ENCODE data around the gene YJU2. TPM values are rescaled to one million over a fixed set of nuclear protein-coding genes. Genes with fewer than 3 reads are reported as not detected.

YJU2 gene
- total and polyA plus RNA-seq, 2 of the 8 experiments (the other 6 are each of a cell fraction or from before 2014, with no cell fraction given) = 26.8 to 27.7 TPM

DNA sequence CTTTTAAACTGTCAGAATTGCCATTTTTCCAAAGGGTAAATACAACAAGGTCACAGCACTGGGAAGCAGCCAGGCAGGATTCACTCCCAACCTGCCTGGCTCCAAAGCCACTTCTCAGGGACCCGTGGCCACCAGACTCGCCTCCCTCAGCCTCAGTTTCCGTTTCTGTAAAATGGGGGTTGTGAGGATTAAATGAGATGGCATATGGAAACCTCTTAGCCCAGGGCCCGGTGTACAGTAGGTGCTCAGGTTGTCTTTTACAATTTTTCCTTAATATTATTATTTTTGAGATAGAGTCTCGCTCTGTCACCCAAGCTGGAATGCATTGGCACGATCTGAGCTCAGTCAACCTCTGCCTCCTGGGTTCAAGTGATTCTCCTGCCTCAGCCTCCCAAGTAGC, 10.1 kb downstream of the YJU2 start:
- H3K14ac ChIP-seq (ENCODE audit: insufficient read length) = no peak overlapping the region
- no peak for DNase-seq (ENCODE audit: low read depth in 1 of 2, low spot score in 2 of 2)
- H2AK5ac ChIP-seq (ENCODE audit: low read depth, low read length) = no peak overlapping the region
- ChIA-PET CTCF (ENCODE audit: partially characterized antibody) (interaction anchor here (0.9 to 4.2 kb wide), 7 partner anchors 10 to 96 kb away, joined by 3 to 27 read pairs (median 4); no protein-coding TSS in a partner anchor), POLR2A (ENCODE audit: partially characterized antibody) (interaction anchor here (2.6 to 3.9 kb wide), 2 partner anchors 9 to 10 kb away, joined by 7 to 16 read pairs; no protein-coding TSS in a partner anchor)
- H3K4me3 ChIP-seq (ENCODE audit: extremely low read depth in 1 of 4, insufficient read depth in 2 of 4, low read depth in 3 of 4, low read length in 4 of 4) = no peak overlapping the region
- no peaks in the 10 kb centered on the region for H4K20me1 ChIP-seq (replicated peaks in 1 of 2; ENCODE audit: control insufficient read depth in 1 of 2, insufficient read depth in 2 of 2, low read length in 2 of 2)
- H2BK5ac ChIP-seq (ENCODE audit: low read depth, low read length) = no peak overlapping the region
- H4K8ac ChIP-seq (ENCODE audit: extremely low read depth, insufficient read depth, low read length) = no peak overlapping the region
- H3K23ac ChIP-seq (ENCODE audit: insufficient read length) = no peak overlapping the region
- H2BK120ac ChIP-seq (replicated peaks; ENCODE audit: low read depth, low read length) = no peak overlapping the region
- no peaks in the 10 kb centered on the region for H3K27me3 ChIP-seq (replicated peaks in 1 of 4; ENCODE audit: control insufficient read depth in 3 of 4, extremely low read depth in 1 of 4, insufficient read depth in 3 of 4, low read length in 3 of 4)
- no peak for FAIRE-seq
- 86% methylated on average over 6 of the region's 6 CpGs; no CpG with 5 or more reads in 1 of the 2 experiments for WGBS, 2 experiments (ENCODE audit: extremely low coverage in 1 of 2, insufficient coverage in 1 of 2, insufficient read length in 1 of 2, insufficient replicate concordance in 2 of 2, low coverage in 1 of 2, low lambda C conversion rate in 2 of 2, missing lambda C conversion rate in 1 of 2)
- H3K4me2 ChIP-seq (ENCODE audit: insufficient read depth in 1 of 2, low read depth in 2 of 2, low read length in 2 of 2) = no peak overlapping the region
- no peak overlapping the region for H4K91ac ChIP-seq (replicated peaks; ENCODE audit: insufficient read length, low read length)
- H2BK12ac ChIP-seq (ENCODE audit: low read depth, low read length) = no peak overlapping the region
- no peaks in the 10 kb centered on the region for H3K23me2 ChIP-seq (ENCODE audit: low read depth, low read length)
- no peak overlapping the region for H2BK20ac ChIP-seq (ENCODE audit: low read length)
- no peak overlapping the region for H2BK15ac ChIP-seq (ENCODE audit: low read length)
- H4K5ac ChIP-seq (ENCODE audit: insufficient read length, low read depth, low read length) = no peak overlapping the region
- H3K56ac ChIP-seq (replicated peaks; ENCODE audit: insufficient read length, low read depth, low read length) = no peak overlapping the region
- H3K79me1 ChIP-seq (ENCODE audit: low read depth, low read length) = no peaks in the 10 kb centered on the region
- H3K4ac ChIP-seq (replicated peaks; ENCODE audit: insufficient read length, low read depth, low read length) = no peak overlapping the region
- H3K9me3 ChIP-seq (ENCODE audit: insufficient read depth in 2 of 2, low read depth in 1 of 2, low read length in 1 of 2) = peaks cover 7 to 11% of the 10 kb centered on the region in 2 experiments; a peak in 3 of 4 replicates
- no peak overlapping the region for H3K18ac ChIP-seq (ENCODE audit: extremely low read depth, low read length)
- H3K79me2 ChIP-seq (ENCODE audit: control insufficient read depth in 1 of 2, insufficient read depth in 2 of 2, low read length in 2 of 2) = no peaks in the 10 kb centered on the region
- peaks cover 4 to 58% (median 32%) of the 10 kb centered on the region in 4 experiments; a peak in 7 of 8 replicates for H3K36me3 ChIP-seq (ENCODE audit: control insufficient read depth in 2 of 4, insufficient read depth in 4 of 4, low read length in 3 of 4)
- no peak overlapping the region for H2AFZ ChIP-seq (ENCODE audit: low read length)
- no peak overlapping the region for H3K9ac ChIP-seq (replicated peaks in 1 of 4; ENCODE audit: extremely low read depth in 1 of 4, low read depth in 3 of 4, low read length in 3 of 4)
- no peak overlapping the region for H3K27ac ChIP-seq (ENCODE audit: low read depth, low read length)
- H3K4me1 ChIP-seq (replicated peaks in 1 of 4; ENCODE audit: control insufficient read depth in 3 of 4, insufficient read depth in 4 of 4, low read length in 3 of 4) = no peaks in the 10 kb centered on the region
- TF ChIP-seq SP4 (IDR thresholded peaks at IDR 0.05; ENCODE audit: low read length) = no peak
- TF ChIP-seq CEBPB (IDR thresholded peaks at IDR 0.05; ENCODE audit: low read depth, low read length) = no peak
- TF ChIP-seq ATF3 (IDR thresholded peaks at IDR 0.05; ENCODE audit: insufficient read depth, low read depth, low read length) = no peak
- no peak for TF ChIP-seq POU5F1 (IDR thresholded peaks at IDR 0.05; ENCODE audit: low read depth, low read length)
- no peak for TF ChIP-seq NRF1 (IDR thresholded peaks at IDR 0.05; ENCODE audit: low read depth, low read length)
- no peak for TF ChIP-seq EGR1 (IDR thresholded peaks at IDR 0.05; ENCODE audit: borderline replicate concordance, low read depth, low read length)
- no peak for TF ChIP-seq JUND (IDR thresholded peaks at IDR 0.05; ENCODE audit: low read length)
- no peak for TF ChIP-seq GABPA (IDR thresholded peaks at IDR 0.05; ENCODE audit: borderline replicate concordance, insufficient read depth, low read length)
- TF ChIP-seq JUN (IDR thresholded peaks at IDR 0.05; ENCODE audit: low read depth, low read length) = no peak
- no peak for TF ChIP-seq SIN3A (conservative IDR thresholded peaks at IDR 0.05 in 1 of 2, IDR thresholded peaks at IDR 0.05 in 1 of 2; ENCODE audit: low read depth in 1 of 2, low read length in 2 of 2)
- no peak for TF ChIP-seq HDAC2 (IDR thresholded peaks at IDR 0.05; ENCODE audit: borderline replicate concordance in 1 of 2, low read depth in 2 of 2, low read length in 2 of 2)
- TF ChIP-seq CHD1 (IDR thresholded peaks at IDR 0.05; ENCODE audit: low read depth, low read length) = no peak
